SH-SY5Y (cell line): ENCODE data around the gene TRAPPC2L.

Experiments used
- GATA2 ChIP-seq: IDR thresholded peaks from 2 replicates; pipeline ENCODE4 v1.6.1; 2011; ENCODE audit warnings: mild to moderate bottlenecking, low read depth, low read length
- GATA3 ChIP-seq: IDR thresholded peaks from 2 replicates; pipeline ENCODE4 v1.6.1; 2011; ENCODE audit warnings: low read depth, mild to moderate bottlenecking, low read length, moderate library complexity

Gene TRAPPC2L

DNA sequence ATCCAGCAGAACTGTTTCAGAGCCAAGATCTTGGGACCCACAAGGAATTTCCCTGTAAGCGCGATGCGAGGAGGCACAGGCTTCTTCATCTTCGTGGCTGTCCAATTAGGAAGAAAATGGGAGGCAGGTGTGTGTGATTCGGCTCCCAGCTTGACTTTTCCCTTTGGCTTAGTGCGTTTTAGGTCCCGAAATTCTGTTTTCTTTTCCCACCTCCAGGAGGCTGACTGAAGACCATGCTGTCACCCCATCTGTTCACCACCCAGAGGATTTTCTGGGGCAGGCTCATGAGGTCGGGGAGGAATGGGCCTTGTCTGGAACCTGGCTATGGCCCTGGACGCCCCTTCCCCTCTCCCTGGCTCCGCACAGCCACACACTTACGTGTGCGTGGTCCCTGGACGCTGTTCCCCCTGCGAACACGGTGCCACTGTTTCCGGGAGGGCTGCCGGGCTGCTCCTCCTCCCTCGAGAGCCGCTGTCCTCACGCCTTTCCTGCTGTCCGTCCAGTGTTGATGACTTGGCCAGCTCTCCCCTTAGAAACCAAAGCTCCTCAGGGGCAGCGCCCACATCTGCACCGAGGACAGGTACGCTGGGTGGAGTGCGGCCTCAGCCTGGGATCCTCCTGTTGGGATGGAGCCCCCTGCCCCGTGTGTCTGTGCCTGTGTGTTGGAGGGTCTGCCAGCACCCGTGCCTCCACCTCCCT is 12.2 kb downstream of the TRAPPC2L start:
- TF ChIP-seq GATA3 (no peak), GATA2 (no peak)

DNA sequence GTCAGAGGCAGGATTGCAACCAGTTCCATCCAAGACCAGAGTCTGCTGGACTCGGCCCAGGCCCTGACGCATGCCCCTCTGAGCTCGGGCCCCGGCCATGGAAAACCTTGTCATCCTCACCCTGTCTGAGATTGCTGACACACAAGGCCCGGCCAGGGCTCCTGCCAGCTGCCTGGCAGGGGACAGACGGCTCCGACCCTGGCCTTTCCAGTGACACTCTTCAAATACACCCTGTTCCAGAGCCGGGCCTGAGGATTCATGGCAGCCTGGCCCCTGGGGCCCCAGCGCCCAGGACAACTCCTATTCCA is 12.7 kb downstream of the TRAPPC2L start:
- TF ChIP-seq GATA3 (no peak), GATA2 (no peak)

DNA sequence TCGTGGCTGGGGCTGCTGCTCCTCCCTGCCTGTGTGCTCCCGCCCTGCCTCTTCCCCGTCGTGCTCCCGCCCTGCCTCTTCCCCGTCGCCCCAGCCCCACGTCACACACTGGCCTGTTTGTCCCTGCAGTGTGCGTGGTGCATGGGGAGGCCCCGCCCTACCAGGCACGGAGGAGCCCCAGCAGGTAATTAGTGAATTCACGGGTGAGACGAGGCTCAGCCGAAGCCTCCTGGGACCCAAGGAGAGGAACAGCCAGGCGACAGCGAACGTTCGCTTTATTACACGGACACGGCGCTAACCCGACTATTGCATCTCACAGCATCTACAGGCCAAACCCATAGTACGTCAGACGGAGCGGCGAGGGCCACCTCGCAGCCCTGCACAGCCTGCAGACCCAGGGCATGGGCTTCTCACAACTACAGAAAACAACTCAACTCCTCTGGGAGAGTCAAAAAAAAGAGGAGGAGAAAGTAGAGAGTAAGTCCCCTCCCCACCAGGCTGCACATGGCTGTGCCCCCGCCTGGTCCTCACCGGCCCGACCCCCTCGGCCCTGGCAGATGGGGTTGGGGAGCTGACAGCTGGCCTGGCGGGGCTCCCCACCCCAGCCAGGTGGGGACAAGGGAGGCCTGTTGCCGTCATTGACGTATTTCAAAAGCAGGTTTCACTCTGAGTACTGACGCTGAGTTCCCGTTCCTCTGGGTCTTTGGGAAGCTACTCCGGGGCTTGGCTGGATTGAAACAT is 13.9 kb downstream of the TRAPPC2L start:
- TF ChIP-seq GATA3 (no peak), GATA2 (no peak)

DNA sequence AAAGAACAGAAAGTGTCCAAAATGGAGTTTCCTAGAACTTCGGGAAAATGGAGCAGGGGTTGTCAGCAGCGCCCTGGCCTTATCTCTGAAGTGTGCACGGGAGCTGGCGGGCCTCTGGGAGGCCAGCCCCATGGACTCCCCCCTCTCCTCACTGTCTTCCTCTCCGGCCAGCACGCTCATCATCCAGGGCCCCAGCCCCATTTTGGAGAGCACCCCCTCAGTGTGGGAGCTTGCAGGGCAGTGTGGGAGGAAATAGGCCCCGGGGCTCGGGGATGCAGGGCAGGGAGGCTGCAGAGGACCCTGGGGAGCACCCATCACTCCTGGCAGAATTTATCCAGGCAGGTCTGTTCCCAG is 14.4 kb downstream of the TRAPPC2L start:
- no peak for TF ChIP-seq GATA3
- TF ChIP-seq GATA2: no peak

DNA sequence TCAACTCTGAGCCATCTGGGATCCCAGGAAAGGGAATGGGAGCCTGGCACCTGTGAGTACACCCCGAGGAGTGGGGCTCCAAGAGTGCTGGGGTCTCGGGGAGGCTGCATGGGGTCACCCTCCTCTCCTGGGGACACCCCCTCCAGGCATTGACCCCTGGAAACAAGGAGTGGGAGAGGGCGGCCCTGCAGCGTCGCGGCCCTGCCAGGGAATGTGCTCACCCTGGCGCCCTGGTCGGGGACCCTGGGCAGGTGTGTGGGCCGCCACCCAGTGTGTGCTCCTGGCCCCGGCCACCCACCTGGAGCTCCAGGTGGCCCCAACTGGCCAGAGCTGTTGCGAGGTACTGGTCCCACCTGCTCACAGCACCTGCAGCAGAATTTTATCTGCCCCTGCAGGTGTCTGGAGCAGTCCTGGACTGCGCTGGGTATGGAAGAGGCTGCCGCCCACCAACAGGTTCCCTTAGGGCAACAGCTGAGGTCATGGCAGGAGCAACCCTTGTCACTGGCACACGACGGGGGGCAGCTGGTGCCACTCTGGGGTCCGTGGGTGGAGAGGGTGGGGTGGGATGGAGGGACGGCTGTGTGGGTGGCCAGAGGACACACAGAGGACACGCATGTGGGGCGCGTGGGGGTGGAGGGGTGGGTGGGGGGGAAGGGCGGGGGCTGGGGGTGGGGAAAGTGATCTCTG is 14.9 kb downstream of the TRAPPC2L start:
- no peak for TF ChIP-seq GATA3
- TF ChIP-seq GATA2: no peak

DNA sequence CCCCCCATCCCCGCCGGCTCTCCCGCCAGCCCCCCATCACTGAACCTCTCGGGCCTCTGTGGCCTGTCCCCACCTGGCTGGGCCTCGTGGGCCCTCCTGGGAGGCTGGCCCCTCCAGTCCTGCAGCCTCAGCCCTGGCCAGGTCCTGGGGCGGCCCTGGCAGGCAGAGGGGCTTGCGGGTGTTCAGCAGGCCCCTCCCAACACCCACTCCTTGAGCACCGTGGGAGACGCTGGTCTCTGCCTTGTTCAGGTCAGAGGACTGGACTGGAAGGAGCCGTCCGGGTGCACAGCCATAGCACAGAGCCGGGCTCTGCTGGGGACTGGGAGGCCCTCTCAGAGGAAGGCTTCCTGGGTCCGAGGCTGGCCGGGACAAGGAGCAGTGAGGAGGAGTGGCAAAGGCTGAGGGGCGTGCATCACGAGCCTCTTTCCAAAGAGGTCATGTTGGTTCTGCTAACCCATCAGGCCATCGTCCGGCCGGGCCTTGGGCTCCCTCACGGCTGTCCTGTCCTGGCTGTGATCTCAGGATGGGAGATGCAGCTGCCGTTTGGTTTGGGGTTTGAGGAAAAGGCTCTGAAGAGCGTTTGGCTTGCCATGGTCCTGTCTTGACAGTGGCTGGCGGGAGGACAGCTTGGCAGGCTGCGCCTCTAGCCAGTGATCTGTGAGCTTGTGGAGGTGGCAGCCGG is 15.9 kb downstream of the TRAPPC2L start:
- TF ChIP-seq GATA3 (no peak), GATA2 (no peak)

DNA sequence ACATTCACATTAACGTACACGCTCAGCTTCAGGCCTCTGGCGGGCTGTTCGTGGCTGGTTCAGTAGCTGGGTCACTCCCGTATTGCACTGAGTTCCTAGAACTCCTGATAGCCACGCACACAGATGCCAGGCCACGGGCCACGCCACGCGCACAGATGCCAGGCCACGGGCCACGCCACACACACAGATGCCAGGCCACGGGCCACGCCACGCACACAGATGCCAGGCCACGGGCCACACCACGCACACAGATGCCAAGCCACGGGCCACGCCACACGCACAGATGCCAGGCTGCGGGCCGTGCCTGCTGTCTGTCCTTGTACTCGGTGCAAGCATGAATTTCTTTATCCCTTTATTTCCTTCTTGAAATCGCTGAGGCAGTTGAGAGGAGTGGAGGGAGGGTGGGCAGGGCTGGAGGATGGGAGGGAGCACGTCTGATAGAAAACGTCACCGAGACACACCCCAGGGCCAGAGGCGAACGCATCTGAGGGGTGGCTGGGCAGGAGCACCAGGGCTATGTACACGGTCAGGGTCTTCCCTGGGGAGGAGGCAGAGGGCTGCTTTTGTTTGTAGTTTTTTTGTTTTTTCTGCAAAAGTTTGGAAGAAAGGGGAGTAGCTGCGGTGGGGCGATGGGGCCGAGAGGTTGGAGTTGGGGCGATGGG is 18.1 kb downstream of the TRAPPC2L start:
- TF ChIP-seq GATA3 (no peak), GATA2 (no peak)

DNA sequence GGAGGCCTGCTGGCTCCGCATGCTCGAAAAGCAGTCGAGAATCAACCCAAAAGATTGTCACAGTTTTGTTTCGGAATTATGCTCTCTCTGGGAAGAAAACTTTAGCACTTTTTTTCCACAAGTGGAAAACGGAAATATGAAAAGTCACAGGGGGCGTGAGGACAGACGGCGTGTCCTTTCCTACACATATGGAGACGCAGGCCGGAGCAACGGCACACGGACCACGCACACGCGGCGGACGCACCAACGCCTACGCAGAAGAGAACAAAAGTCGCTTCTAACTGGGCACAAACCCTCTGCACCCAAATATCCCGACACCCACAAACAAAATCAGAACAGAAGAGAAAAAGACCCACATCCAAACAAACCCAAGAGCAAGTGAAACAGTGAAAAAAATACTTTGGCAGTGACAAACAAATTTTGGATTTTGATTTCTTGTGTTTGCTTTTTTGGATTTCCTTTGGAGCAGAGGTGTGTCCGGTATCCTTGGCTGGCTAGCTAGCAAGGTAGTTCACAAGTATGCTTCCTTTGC is 18.8 kb downstream of the TRAPPC2L start:
- TF ChIP-seq GATA3: no peak
- no peak for TF ChIP-seq GATA2

DNA sequence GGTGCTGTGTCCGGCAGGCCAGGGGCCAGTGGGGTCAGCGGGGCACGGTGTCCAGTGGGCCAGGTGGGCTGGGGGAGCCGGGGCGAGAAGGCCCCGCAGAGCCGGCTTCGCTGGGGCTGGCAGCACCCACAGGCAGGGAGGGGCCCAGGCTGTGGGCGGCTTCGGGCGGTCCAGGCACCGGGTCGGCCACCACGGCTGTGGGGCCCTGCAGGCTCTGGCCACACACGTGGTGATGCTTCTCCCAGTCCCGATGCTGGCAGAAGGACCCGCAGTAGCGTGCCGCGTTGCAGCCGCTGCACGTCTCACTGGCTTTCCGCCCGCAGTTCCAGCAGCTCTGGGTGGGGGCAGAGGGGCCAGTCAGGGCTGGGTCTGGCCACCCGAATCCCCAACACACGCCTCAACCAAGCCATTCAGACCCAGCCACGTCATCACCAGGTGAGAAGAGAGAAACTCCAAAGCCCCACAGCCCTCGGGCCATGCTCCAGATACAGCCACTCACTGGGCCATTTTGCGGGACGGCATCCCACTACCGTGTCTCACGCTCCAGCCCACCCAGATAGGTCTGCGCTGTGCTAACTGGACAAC is 20.1 kb downstream of the TRAPPC2L start:
- TF ChIP-seq GATA3: no peak
- no peak for TF ChIP-seq GATA2

DNA sequence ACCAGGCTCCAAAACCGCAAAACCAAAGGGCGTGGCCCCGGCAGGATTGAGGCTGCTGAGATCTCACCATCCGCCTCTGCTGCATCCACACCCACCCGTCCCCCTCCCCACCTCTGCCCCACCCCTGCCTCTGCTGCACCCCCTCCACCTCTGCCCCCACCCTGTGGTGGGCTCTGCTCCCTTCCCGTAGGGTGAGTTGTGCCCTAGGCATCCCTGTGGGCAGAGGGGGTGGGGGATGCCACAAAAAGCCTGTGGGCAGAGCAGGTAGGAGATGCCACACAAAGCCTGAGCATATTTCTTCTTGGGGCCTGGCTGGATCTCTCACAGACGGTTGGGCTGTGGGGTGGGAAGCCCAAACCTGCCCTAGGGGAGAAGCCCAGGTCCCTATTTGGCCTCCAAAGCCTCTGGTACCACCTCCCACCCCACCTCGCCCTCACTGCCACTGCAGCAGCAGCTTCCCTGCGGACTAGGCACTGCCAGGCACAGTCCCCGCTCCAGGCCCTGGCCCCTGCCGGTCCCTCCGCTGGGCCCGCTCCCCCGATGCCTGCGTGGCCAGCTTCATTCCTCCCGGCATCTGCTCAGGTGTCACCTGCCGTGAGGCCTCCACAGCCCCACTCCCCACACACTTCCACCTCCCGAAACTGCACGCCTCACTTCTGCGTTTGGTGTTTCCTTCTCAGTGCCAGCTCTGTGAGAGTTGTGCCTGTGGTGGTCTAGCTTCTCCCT is 20.8 kb downstream of the TRAPPC2L start:
- no peak for TF ChIP-seq GATA2
- TF ChIP-seq GATA3: no peak

DNA sequence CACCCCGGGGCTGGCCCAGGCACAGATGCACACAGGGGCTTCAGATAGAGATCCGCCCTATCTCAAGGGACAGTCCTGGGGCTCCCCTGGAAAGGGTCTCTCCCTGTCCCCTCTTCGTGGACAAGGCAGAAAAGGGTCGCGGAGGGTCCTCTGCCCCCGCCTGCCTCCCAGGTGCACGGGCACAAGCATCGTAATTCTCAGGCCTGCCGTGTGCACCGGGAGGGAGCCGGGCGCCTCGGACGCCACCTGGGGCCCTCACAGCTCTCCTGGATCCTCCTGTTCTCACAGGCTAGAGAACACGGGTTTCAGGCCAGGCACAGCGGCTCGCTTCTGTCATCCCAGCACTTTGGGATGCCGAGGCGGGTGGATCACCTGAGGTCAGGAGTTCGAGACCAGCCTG is 21.4 kb downstream of the TRAPPC2L start:
- TF ChIP-seq GATA3 (no peak), GATA2 (no peak)

DNA sequence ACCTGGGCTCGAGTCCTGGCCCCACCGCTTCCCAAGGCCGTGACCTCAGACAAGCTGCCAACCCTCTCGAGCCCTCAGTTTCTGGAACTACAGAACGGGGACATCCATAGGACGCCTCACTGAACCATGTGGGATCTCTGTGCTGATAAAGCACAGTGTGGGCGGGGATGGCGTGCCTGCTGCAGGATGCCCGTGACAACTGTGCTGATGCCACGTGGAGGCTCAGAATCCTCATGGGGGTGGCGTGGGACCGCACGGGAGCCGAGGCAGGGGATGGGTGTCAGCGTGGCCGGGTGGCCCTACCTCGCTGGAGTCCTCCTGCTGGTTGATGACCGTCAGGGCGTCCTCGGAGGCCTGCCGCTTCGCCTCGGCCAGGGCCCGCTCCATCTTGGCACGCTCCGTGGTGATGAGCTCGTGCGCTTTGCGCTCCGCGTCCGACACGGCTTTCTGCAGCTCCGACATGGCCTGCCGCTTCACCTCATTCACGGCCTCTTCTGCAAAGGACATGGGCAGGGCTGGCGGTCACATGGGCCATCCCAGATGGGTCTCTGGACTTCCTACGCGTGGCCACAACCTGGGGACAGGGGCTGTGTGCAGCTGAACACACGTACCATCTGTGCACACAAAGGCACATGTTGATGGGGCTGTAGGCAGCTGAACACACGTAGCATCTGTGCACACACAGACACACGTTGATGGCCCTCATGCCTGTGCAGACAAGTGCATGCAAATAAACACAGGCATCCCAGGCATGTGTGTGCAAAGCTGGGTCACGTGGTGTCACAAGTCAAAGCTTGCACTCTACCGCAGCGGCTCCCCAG is 22.2 kb downstream of the TRAPPC2L start:
- TF ChIP-seq GATA3: no peak

DNA sequence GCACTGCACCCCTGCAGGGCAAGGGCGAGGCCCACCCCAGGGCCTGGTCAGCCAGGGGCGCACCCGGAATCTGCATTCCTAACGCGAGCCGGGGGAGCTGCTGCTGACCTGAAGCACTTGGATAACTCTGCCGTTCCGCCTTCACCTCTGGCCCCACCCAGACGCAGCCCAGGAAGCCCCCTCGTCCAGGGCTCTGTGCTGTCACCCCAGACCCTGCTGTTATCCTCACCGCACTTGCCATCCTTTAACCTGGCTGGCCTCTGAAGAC is 22.8 kb downstream of the TRAPPC2L start:
- TF ChIP-seq GATA2: no peak
- TF ChIP-seq GATA3: no peak

DNA sequence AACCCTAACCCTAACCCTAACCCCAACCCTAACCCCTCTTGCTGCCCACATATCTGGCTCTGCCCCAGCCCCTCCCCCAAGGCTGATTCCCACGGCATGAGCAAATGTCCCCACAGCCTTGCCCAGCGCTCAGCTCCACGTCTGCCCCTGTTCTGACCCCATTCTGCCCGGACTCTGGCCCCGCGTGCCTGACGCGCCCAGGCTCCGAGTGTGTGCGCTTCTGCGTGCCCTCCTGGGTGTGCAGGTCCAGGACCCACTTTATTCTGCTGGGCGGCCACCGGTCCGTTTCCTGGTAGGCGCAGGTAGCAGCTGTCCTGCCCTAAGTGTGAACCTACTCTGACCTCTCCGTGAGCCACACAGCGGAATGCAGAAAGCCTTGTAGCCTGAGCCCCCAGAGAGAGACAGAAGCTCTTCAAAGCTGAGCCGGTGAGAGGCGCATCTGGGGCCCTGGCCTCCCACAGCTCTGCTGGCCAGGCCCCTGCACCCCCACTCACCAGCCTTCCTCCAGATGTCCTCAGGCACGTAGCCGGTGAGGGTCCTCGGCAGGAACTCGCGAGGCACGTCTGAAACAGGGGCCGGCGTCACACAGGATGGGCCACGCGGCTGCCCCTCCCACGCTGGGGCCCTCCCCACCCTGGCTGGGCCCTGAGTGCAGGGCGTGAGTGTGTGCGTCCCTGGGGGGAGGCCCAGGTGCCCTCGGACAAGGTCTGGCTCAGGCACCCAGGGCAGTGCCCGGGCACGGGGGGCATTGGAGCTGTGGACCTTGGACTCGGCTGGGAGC is 23.5 kb downstream of the TRAPPC2L start:
- TF ChIP-seq GATA3 (no peak), GATA2 (no peak)
